Activated CD4-positive, alpha-beta T cell treated with anti-CD3 and anti-CD28 coated beads for 36 hours (primary cell): ENCODE data around the gene TGFBRAP1. TPM values are rescaled to one million over a fixed set of nuclear protein-coding genes. Genes with fewer than 3 reads are reported as not detected.

Experiments
- ATAC-seq: fragments of 200-7000 bp; cut with Tn5 transposase; one replicate; pipeline ENCODE4 v1.10.0; 2021; ENCODE audit warnings: mild to moderate bottlenecking, moderate library complexity
- CTCF ChIA-PET: fragments of 350-600 bp; sonication (Branson Sonifier 250); formaldehyde crosslinking; loops from one replicate; lab custom pipeline; 2021; ENCODE audit warnings: antibody characterized with exemption; lab: Charles Lee
- POLR2A ChIA-PET: fragments of 350-600 bp; sonication (Branson Sonifier 250); formaldehyde crosslinking; loops from one replicate; lab custom pipeline; 2021; ENCODE audit warnings: antibody characterized with exemption, inconsistent platforms; lab: Charles Lee
- DNase-seq: peaks from one replicate; pipeline ENCODE4 v3.0.0-alpha.2; 2020
- H3K27ac Mint-ChIP-seq: one replicate; pipeline ENCODE4 v1.8.0; 2021; ENCODE audit warnings: mixed read lengths
- H3K27me3 Mint-ChIP-seq: one replicate; pipeline ENCODE4 v1.8.0; 2021; ENCODE audit warnings: mixed read lengths
- H3K36me3 Mint-ChIP-seq: one replicate; pipeline ENCODE4 v1.8.0; 2021; ENCODE audit warnings: low read depth, mixed read lengths
- H3K4me1 Mint-ChIP-seq: one replicate; pipeline ENCODE4 v1.8.0; 2021; ENCODE audit warnings: mixed read lengths
- H3K4me3 Mint-ChIP-seq: one replicate; pipeline ENCODE4 v1.8.0; 2021; ENCODE audit warnings: mild to moderate bottlenecking, moderate library complexity, mixed read lengths
- H3K9me3 Mint-ChIP-seq: one replicate; pipeline ENCODE4 v1.8.0; 2021; ENCODE audit warnings: low read depth, mixed read lengths
- intact Hi-C, 2 experiments: fragments of 100-400 bp; cut with DNase I in 1 of 2; cut with micrococcal nuclease in 1 of 2; formaldehyde crosslinking; loops; one replicate each; pipeline versions ENCODE4 v1.14.2 to v1.15.1; 2022 to 2024; cut with DNase I, micrococcal nuclease
- total RNA-seq, 2 experiments: library from RNA; stranded (reverse); gene quantifications; one replicate each; pipeline ENCODE4 v1.2.3, GENCODE V29; 2021

Gene TGFBRAP1
- total RNA-seq, 2 experiments from 2014 or later, result 20.0 to 20.6 TPM

- no peak for ATAC-seq
Measured at GRCh38 chr2:105237045-105237765, 92.3 kb downstream of the TGFBRAP1 start.

DNA sequence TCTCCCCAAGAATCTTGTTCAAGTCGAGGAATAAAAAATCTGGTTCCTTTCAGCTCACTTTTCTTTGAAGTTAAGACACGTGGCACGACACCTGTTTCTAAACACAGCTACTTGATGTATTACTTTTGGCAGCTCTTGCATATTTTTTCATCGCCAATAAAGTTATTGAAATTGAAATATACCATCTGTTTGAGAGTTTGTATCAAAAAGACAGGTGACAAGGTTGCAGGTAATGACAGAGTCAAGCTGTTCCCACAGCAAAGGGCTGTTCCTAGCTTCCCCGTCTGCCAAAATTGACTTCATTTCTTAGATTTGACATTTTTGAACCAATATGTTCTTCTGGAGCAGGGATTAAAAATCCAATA is 93.5 kb downstream of the TGFBRAP1 start:
- H3K27me3 Mint-ChIP-seq, result no peaks in the 10 kb centered on the region
- no peak for DNase-seq
- no peak overlapping the region for H3K4me3 Mint-ChIP-seq
- no peak overlapping the region for H3K27ac Mint-ChIP-seq
- intact Hi-C loops, result loop anchor here in 1 of 2 experiments (5.0 kb wide), 1 partner anchor 389 kb away; no protein-coding TSS in a partner anchor
- no peak for ATAC-seq
- CTCF ChIA-PET, result interaction anchor here (0.7 to 11.3 kb wide), 15 partner anchors 12 to 338 kb away, joined by 3 to 206 read pairs (median 3); no protein-coding TSS in a partner anchor
- POLR2A ChIA-PET, result no interaction called here
- peaks cover 6% of the 10 kb centered on the region for H3K4me1 Mint-ChIP-seq
- H3K36me3 Mint-ChIP-seq, result no peaks in the 10 kb centered on the region
- H3K9me3 Mint-ChIP-seq, result no peaks in the 10 kb centered on the region

More at GRCh38 chr2:105237045-105237765, 92.3 kb downstream of the TGFBRAP1 start:
- POLR2A ChIA-PET, result no interaction called here
- peak; percentile 23 for DNase-seq
- intact Hi-C loops, result loop anchor here in 1 of 2 experiments (5.0 kb wide), 1 partner anchor 390 kb away; no protein-coding TSS in a partner anchor
- Mint-ChIP-seq H3K9me3 (no peaks in the 10 kb centered on the region), H3K27ac (no peak overlapping the region), H3K4me3 (no peak overlapping the region), H3K4me1 (peaks cover 6% of the 10 kb centered on the region), H3K27me3 (no peaks in the 10 kb centered on the region), H3K36me3 (no peaks in the 10 kb centered on the region)
- CTCF ChIA-PET, result interaction anchor here (0.7 to 11.3 kb wide), 8 partner anchors 9 to 1465 kb away, joined by 3 to 206 read pairs (median 4); no protein-coding TSS in a partner anchor

- Mint-ChIP-seq H3K4me3 (no peak overlapping the region), H3K9me3 (no peaks in the 10 kb centered on the region), H3K4me1 (peaks cover 6% of the 10 kb centered on the region), H3K27ac (no peak overlapping the region), H3K36me3 (no peaks in the 10 kb centered on the region), H3K27me3 (no peaks in the 10 kb centered on the region)
- ChIA-PET CTCF (interaction anchor here (0.7 to 11.3 kb wide), 15 partner anchors 11 to 339 kb away, joined by 3 to 206 read pairs (median 3); no protein-coding TSS in a partner anchor), POLR2A (no interaction called here)
- DNase-seq, result peak; percentile 85
- ATAC-seq, result peak; percentile 77
- intact Hi-C loops, result loop anchor here (1.0 to 5.0 kb wide), 2 partner anchors 121 to 388 kb away; no protein-coding TSS in a partner anchor
Measured at GRCh38 chr2:105235388-105236059, 94.0 kb downstream of the TGFBRAP1 start.

DNA sequence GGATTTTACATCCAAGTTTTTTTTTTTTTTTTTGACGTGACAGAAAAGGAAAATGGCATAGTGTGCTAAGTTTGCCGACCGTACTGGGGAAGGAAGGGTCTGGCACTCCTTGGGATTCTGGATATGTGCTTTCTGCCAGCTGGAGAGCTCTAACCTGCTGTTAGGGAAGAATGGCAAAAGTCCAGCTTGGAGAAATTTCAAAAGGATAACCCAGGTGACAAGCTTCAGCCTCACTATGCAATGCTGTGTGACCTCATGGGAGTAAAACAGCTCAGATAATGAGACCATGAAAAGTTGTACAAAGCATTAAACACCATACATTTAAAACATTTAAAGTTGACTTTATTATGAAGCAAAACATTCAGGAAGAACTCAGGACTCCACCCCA is 98.3 kb downstream of the TGFBRAP1 start:
- CTCF ChIA-PET, result interaction anchor here (0.7 to 11.3 kb wide), 4 partner anchors 9 to 115 kb away, joined by 3 to 206 read pairs (median 6); partner anchors contain the start of gene GPR45
- H3K4me3 Mint-ChIP-seq, result no peak overlapping the region
- POLR2A ChIA-PET, result no interaction called here
- no peaks in the 10 kb centered on the region for H3K36me3 Mint-ChIP-seq
- DNase-seq (no peak), ATAC-seq (no peak)
- H3K9me3 Mint-ChIP-seq, result no peaks in the 10 kb centered on the region
- intact Hi-C loops, result no loop called here
- peaks cover 4% of the 10 kb centered on the region for H3K4me1 Mint-ChIP-seq
- H3K27ac Mint-ChIP-seq, result no peak overlapping the region
- H3K27me3 Mint-ChIP-seq, result peaks cover 6% of the 10 kb centered on the region

- DNase-seq (no peak), ATAC-seq (no peak)
- CTCF ChIA-PET, result interaction anchor here (0.6 to 1.1 kb wide), 2 partner anchors 12 to 111 kb away, joined by 3 read pairs; no protein-coding TSS in a partner anchor
- Mint-ChIP-seq H3K4me3 (no peak overlapping the region), H3K27ac (no peak overlapping the region), H3K9me3 (no peaks in the 10 kb centered on the region), H3K4me1 (no peaks in the 10 kb centered on the region), H3K27me3 (peaks cover 5% of the 10 kb centered on the region), H3K36me3 (no peaks in the 10 kb centered on the region)
- intact Hi-C loops, result no loop called here
- POLR2A ChIA-PET, result no interaction called here
Measured at GRCh38 chr2:105224444-105224843, 105.1 kb downstream of the TGFBRAP1 start.

GRCh38 chr2:105220604-105221003 is 108.9 kb downstream of the TGFBRAP1 start:
- ChIA-PET CTCF (no interaction called here), POLR2A (no interaction called here)
- H3K27ac Mint-ChIP-seq, result no peak overlapping the region
- DNase-seq (no peak), ATAC-seq (no peak)
- H3K4me1 Mint-ChIP-seq, result no peaks in the 10 kb centered on the region
- intact Hi-C loops, result no loop called here
- no peaks in the 10 kb centered on the region for H3K9me3 Mint-ChIP-seq
- no peaks in the 10 kb centered on the region for H3K36me3 Mint-ChIP-seq
- H3K4me3 Mint-ChIP-seq, result no peak overlapping the region
- H3K27me3 Mint-ChIP-seq, result peaks cover 2% of the 10 kb centered on the region

DNA sequence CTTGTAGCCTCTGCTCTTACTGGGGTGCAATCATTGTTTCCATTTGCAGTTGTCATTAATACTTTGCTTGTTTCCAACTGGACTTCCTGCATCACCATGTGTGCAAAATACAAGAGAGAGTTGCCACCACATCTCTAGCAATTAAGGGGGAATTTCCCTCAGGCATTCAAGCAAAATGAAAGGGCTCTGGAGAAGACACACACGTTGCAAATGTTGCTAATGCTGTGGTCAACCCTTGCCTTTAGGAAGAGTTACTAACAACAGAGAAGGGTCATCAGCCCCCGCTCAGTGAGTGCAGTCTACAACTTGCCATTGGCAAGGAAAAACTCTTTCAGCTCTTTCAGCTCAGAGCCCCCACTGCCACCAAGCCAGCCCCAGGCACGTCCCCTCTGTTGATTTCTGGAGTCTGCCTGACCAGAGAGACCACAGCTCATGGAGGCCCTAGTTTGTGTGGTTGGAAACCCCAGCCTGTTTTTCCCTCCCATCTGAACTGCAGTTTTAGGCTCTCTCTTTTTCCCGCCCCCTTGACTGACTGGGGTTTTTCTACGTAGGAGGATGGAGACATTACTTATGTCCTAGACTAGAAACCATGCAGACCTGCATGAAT is 113.8 kb downstream of the TGFBRAP1 start:
- Mint-ChIP-seq H3K9me3 (no peaks in the 10 kb centered on the region), H3K27me3 (no peaks in the 10 kb centered on the region), H3K4me1 (no peaks in the 10 kb centered on the region), H3K36me3 (no peaks in the 10 kb centered on the region), H3K4me3 (no peak overlapping the region), H3K27ac (no peak overlapping the region)
- ATAC-seq (no peak), DNase-seq (no peak)
- intact Hi-C loops, result no loop called here
- ChIA-PET CTCF (no interaction called here), POLR2A (no interaction called here)

Other genes with a start within 250 kb of the TGFBRAP1 start
- not detected for gene GPR45, start 88.0 kb downstream of the TGFBRAP1 start, total RNA-seq
- gene C2orf49, start 7.8 kb upstream of the TGFBRAP1 start, total RNA-seq, result 10 to 100 TPM; 19.3 to 27.8 TPM
- gene FHL2, start 69.3 kb upstream of the TGFBRAP1 start, total RNA-seq, result 1 to 10 TPM; 3.9 to 4.7 TPM